Measurements from ENCODE around the gene TRMT11.
"Not testable (repeated sequence)": the region's sequence is repeated elsewhere in the genome, so short reads cannot be mapped to it uniquely, and the experiment has no call there.

Gene TRMT11

GRCh38 chr6:125986301-125987025 lies at the start of gene TRMT11:
Gene TRMT11 (plus strand): TSS chr6:125986540. CDS start chr6:125986551, 11 bp downstream.
- DNase-seq: peak; percentile 97 to 98

GRCh38 chr6:125939026-125939425 lies 47.3 kb upstream of the TRMT11 start:
- DNase-seq: no peak

- DNase-seq: no peak
Measured at GRCh38 chr6:125939791-125940190, 46.5 kb upstream of the TRMT11 start.

GRCh38 chr6:125940247-125941041 lies 45.9 kb upstream of the TRMT11 start:
- DNase-seq: no peak

- no peak for DNase-seq
Measured at GRCh38 chr6:125942672-125943527, 43.4 kb upstream of the TRMT11 start.

GRCh38 chr6:125943528-125944433 lies 42.6 kb upstream of the TRMT11 start:
- no peak for DNase-seq

GRCh38 chr6:125944434-125944816 lies 41.9 kb upstream of the TRMT11 start:
- no peak for DNase-seq

GRCh38 chr6:125944896-125945295 lies 41.4 kb upstream of the TRMT11 start:
- no peak for DNase-seq

GRCh38 chr6:125945378-125946141 lies 40.8 kb upstream of the TRMT11 start:
- DNase-seq: no peak

- DNase-seq: no peak
Measured at GRCh38 chr6:125947615-125948014, 38.7 kb upstream of the TRMT11 start.

- no peak for DNase-seq
Measured at GRCh38 chr6:125948455-125948854, 37.9 kb upstream of the TRMT11 start.

GRCh38 chr6:125949069-125949468 lies 37.3 kb upstream of the TRMT11 start:
- DNase-seq: no peak

- no peak for DNase-seq
Measured at GRCh38 chr6:125950293-125950692, 36.0 kb upstream of the TRMT11 start.

GRCh38 chr6:125950716-125951115 lies 35.6 kb upstream of the TRMT11 start:
- not testable (repeated sequence) for DNase-seq

GRCh38 chr6:125951323-125951722 lies 35.0 kb upstream of the TRMT11 start:
- no peak for DNase-seq

GRCh38 chr6:125952764-125953501 lies 33.4 kb upstream of the TRMT11 start:
- peak; percentile 37 to 69 for DNase-seq

- peak; percentile 29 to 73 for DNase-seq
Measured at GRCh38 chr6:125953502-125953875, 32.9 kb upstream of the TRMT11 start.

- peak in 1 of 2 experiments; percentile 17 for DNase-seq
Measured at GRCh38 chr6:125954735-125955339, 31.5 kb upstream of the TRMT11 start.

GRCh38 chr6:125955973-125956372 lies 30.4 kb upstream of the TRMT11 start:
- DNase-seq: no peak

All from NCI-H524 (cell line).